Umbilical cord (tissue), 2 donors: ENCODE data around the gene TTC29. TPM values are rescaled to one million over a fixed set of nuclear protein-coding genes. Genes with fewer than 3 reads are reported as not detected.
"Not testable (repeated sequence)": the region's sequence is repeated elsewhere in the genome, so short reads cannot be mapped to it uniquely, and the experiment has no call there.

Experiments used
- DNase-seq: peaks from one replicate; pipeline ENCODE4 v3.0.0-alpha.2; 2015; ENCODE audit warnings: low spot score
- total RNA-seq: library from RNA; depleted of rRNA; stranded (reverse); fragments of >200 nt; gene quantifications from one replicate; pipeline ENCODE4 v1.2.3, GENCODE V29; 2014; ENCODE audit warnings: low replicate concordance; ENCODE audit not compliant: insufficient read depth

The TTC29 gene
- total RNA-seq, 1 donor from 2014 or later: 0.72 TPM

- no peak for DNase-seq
These were observed 235.7 kb downstream of the TTC29 start for GRCh38 chr4:146709956-146710355.

- no peak for DNase-seq
These were observed 245.8 kb downstream of the TTC29 start for GRCh38 chr4:146699910-146700309.

DNA sequence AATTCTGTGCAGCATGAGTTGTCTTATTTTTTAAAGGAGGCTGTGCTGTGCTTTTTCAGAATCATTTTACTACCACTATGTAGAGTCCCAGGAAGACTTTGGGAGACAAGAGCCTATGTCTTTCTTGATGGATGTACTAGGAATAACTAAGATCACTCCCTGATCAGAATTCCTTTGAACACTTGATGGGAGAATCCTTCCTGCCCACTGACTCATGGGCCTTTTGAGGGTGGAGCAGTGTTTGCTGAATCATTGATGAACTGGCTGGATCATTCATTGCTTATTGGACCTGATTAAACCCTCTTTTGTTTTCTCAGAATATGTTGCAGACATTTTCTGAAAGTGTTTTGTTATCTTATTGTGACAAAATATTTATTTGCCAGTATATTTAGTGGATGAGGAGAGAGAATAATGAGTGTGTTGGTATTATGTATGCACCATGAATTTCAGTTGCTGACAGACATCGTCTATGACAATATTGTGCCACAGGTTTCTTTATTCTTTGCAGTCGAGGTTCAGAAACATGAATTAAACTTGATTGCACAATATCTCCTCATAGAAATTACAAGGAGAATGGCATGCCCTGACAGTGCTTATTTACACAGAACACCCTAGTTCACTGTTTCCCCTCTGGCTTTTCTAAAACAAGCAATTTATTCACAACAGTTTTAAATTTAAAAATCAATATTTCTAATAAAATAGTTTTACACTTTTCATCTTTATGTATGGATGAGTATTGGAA is 270.7 kb downstream of the TTC29 start:
- no peak for DNase-seq

- DNase-seq: not testable (repeated sequence)
These were observed 281.7 kb downstream of the TTC29 start for GRCh38 chr4:146663968-146664311.

DNA sequence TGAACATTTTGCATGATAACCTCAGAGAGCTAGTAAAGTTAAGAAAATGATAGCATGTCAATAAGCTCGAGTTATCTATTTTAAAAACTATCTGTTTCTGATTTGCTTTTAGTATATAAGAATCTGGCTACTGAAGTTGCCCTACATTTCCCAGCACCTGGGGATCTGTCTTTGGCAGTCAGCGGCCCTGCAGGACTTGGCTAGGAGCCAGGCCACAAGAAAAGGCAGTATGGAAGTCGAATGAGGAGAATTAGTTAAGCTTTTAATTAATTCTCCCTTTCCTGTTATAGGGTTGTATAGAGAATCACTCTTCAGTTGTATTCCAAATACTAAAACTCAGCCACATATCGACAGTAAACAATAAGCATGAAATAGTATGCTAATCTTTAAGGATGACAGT is 284.3 kb downstream of the TTC29 start:
- no peak for DNase-seq
